ENCODE measurements around the gene HOXD13. TPM values are rescaled to one million over a fixed set of nuclear protein-coding genes. Genes with fewer than 3 reads are reported as not detected.
A peak's percentile ranks its signal among the peaks of the same experiment; 100 is the strongest.

The HOXD13 gene
- total RNA-seq, 1 donor from 2014 or later: not detected

DNA sequence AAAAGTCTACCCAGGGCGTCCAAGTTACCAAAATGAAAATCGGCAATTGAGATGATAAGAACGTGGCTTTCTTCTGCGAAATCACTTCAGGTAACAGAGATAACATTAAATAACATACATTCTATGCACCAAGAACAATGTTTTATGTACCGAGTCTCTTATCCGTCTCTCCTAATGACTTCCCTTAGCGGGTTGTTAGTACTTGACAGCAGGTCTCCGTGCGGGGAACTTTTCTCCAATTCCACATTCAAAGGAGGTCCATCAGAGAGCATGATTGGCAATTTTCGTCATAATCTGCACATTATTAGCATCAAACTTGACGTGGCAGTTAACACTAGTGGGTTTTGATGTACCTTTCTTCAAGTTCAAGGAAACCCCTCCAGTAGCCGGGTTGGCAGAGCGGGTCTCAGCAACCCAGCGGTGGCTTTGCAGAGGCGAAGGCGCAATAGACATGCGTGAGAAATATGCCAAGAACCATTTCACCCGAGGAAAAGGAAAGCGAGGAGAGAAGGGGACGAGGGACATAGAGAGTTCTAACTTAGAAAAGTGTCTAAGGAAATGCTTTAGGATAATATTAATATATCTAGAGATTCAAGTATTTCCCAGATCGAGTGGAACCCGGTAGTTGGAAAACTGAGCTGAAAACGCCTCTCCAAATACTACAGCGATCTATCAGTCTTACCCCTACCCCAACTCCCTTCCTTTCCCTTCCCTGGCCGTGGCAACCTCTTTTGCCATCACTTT is 13.8 kb upstream of the HOXD13 start:
- TF ChIP-seq, protein P1, sequence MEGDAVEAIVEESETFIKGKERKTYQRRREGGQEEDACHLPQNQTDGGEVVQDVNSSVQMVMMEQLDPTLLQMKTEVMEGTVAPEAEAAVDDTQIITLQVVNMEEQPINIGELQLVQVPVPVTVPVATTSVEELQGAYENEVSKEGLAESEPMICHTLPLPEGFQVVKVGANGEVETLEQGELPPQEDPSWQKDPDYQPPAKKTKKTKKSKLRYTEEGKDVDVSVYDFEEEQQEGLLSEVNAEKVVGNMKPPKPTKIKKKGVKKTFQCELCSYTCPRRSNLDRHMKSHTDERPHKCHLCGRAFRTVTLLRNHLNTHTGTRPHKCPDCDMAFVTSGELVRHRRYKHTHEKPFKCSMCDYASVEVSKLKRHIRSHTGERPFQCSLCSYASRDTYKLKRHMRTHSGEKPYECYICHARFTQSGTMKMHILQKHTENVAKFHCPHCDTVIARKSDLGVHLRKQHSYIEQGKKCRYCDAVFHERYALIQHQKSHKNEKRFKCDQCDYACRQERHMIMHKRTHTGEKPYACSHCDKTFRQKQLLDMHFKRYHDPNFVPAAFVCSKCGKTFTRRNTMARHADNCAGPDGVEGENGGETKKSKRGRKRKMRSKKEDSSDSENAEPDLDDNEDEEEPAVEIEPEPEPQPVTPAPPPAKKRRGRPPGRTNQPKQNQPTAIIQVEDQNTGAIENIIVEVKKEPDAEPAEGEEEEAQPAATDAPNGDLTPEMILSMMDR (IDR thresholded peaks at IDR 0.05; ENCODE audit: unreplicated experiment): no peak
- Mint-ChIP-seq H3K27me3 (ENCODE audit: unreplicated experiment) (peaks cover 32% of the 10 kb centered on the region), H3K4me3 (ENCODE audit: unreplicated experiment) (peak overlapping the region; percentile 87), H3K36me3 (ENCODE audit: low read depth, unreplicated experiment) (no peaks in the 10 kb centered on the region), H3K9me3 (ENCODE audit: unreplicated experiment) (no peaks in the 10 kb centered on the region), H3K27ac (ENCODE audit: unreplicated experiment) (no peak overlapping the region), H3K4me1 (ENCODE audit: unreplicated experiment) (peaks cover 25% of the 10 kb centered on the region)
- no peak for DNase-seq (ENCODE audit: low spot score)

DNA sequence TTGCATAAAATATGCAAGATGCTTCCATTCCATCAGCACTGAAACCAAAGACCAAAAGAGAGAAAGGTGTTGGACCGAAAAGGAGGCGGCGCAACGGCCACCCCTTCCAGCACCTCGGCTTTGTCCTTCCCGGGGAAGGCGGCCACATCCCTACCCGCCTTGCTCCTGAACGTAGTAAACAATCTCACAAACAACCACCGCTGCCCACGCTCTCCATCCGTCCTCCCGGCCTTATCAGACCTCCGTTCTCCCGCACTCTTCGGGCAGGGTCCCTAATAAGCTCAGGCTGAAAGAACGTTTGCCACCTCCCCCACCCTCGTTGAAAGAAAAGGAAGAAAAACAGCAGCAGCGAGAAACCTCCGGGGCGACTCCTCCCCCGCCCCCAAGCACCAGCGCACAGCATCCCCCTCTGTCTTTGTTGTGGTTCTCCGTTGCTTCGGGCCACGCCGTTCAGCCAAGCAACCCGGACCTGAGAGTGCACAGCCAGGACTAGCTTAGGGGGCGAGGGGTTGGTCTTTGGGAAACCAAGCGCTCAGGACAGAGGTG is 13.2 kb upstream of the HOXD13 start:
- H3K4me1 Mint-ChIP-seq (ENCODE audit: unreplicated experiment): peaks cover 30% of the 10 kb centered on the region
- H3K36me3 Mint-ChIP-seq (ENCODE audit: low read depth, unreplicated experiment): no peaks in the 10 kb centered on the region
- DNase-seq (ENCODE audit: low spot score): no peak
- TF ChIP-seq, protein P1 (IDR thresholded peaks at IDR 0.05; ENCODE audit: unreplicated experiment): no peak
- H3K27ac Mint-ChIP-seq (ENCODE audit: unreplicated experiment): no peak overlapping the region
- H3K4me3 Mint-ChIP-seq (ENCODE audit: unreplicated experiment): peak overlapping the region; percentile 87
- peaks cover 36% of the 10 kb centered on the region for H3K27me3 Mint-ChIP-seq (ENCODE audit: unreplicated experiment)
- H3K9me3 Mint-ChIP-seq (ENCODE audit: unreplicated experiment): no peaks in the 10 kb centered on the region

- H3K4me1 Mint-ChIP-seq (ENCODE audit: unreplicated experiment): peaks cover 33% of the 10 kb centered on the region
- peak; percentile 90 for DNase-seq (ENCODE audit: low spot score)
- H3K9me3 Mint-ChIP-seq (ENCODE audit: unreplicated experiment): no peaks in the 10 kb centered on the region
- peak overlapping the region; percentile 87 for H3K4me3 Mint-ChIP-seq (ENCODE audit: unreplicated experiment)
- H3K36me3 Mint-ChIP-seq (ENCODE audit: low read depth, unreplicated experiment): no peaks in the 10 kb centered on the region
- no peak overlapping the region for H3K27ac Mint-ChIP-seq (ENCODE audit: unreplicated experiment)
- TF ChIP-seq, protein P1 (IDR thresholded peaks at IDR 0.05; ENCODE audit: unreplicated experiment): peak; percentile 99
- H3K27me3 Mint-ChIP-seq (ENCODE audit: unreplicated experiment): peaks cover 42% of the 10 kb centered on the region
These were observed 12.5 kb upstream of the HOXD13 start for GRCh38 chr2:176079831-176080539.

GRCh38 chr2:176080540-176081375 is 11.8 kb upstream of the HOXD13 start:
- Mint-ChIP-seq H3K9me3 (ENCODE audit: unreplicated experiment) (no peaks in the 10 kb centered on the region), H3K4me3 (ENCODE audit: unreplicated experiment) (no peak overlapping the region), H3K27me3 (ENCODE audit: unreplicated experiment) (peaks cover 45% of the 10 kb centered on the region), H3K27ac (ENCODE audit: unreplicated experiment) (no peak overlapping the region), H3K4me1 (ENCODE audit: unreplicated experiment) (peaks cover 32% of the 10 kb centered on the region), H3K36me3 (ENCODE audit: low read depth, unreplicated experiment) (no peaks in the 10 kb centered on the region)
- peak; percentile 8 for DNase-seq (ENCODE audit: low spot score)
- TF ChIP-seq, protein P1 (IDR thresholded peaks at IDR 0.05; ENCODE audit: unreplicated experiment): no peak

Data from endothelial cell (in vitro differentiated cells).